Stimulated activated memory B cell treated with anti-CD40 and anti-IgM and Interleukin-4, amounts not matched to agents 10 μg/mL and 1 μg/mL and 100 μg/mL, for 72 hours (primary cell): ENCODE measurements around the gene IRF2BPL.

Source experiments
- ATAC-seq: fragments of 150-1000 bp; cut with Tn5 transposase; 2 replicates; pipeline ENCODE4 v1.10.0; 2021
- H3K27ac Mint-ChIP-seq: one replicate; pipeline ENCODE4 v1.8.0; 2022; ENCODE audit warnings: mild to moderate bottlenecking, mixed read lengths
- H3K27me3 Mint-ChIP-seq: one replicate; pipeline ENCODE4 v1.8.0; 2022; ENCODE audit warnings: mixed read lengths
- H3K36me3 Mint-ChIP-seq: one replicate; pipeline ENCODE4 v1.8.0; 2022; ENCODE audit warnings: mixed read lengths
- H3K4me1 Mint-ChIP-seq: one replicate; pipeline ENCODE4 v1.8.0; 2022; ENCODE audit warnings: mixed read lengths
- H3K4me3 Mint-ChIP-seq: one replicate; pipeline ENCODE4 v1.8.0; 2022; ENCODE audit warnings: mild to moderate bottlenecking, moderate library complexity, mixed read lengths
- H3K9me3 Mint-ChIP-seq: one replicate; pipeline ENCODE4 v1.8.0; 2022; ENCODE audit warnings: mixed read lengths

Gene IRF2BPL

DNA sequence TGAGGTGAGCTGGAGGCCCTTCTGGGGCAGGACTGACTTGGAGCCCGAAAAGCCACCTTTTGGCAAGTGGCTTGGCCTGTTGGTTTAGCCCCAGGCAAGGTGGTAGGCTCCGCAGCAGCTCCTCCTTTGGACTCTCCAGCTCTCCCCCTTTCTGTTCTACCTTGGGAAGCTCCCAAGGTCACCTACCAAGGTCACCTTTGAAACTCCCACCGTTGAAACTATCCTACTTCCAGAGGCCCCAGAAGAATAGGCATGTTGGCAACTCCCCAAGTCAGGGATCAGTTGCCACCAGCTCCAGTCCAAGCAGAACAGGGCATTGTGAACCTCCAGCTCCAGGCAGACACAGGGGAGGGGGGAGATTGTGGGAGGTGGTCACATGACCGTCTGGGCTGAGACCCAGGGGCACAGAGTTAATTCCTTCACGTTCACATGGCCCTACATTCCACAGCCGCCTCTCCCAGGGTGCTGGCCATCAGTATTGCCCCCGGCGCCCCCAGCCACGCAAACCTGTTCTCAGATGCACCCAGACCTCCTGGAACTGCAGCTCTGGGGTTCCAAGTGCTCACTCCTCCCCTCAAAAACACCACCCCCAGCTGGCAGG lies 14.4 kb downstream of the IRF2BPL start:
- H3K27me3 Mint-ChIP-seq = peaks cover 9% of the 10 kb centered on the region
- no peaks in the 10 kb centered on the region for H3K36me3 Mint-ChIP-seq
- H3K9me3 Mint-ChIP-seq = no peaks in the 10 kb centered on the region
- no peak for ATAC-seq
- H3K4me3 Mint-ChIP-seq = no peak overlapping the region
- H3K27ac Mint-ChIP-seq = no peak overlapping the region
- no peaks in the 10 kb centered on the region for H3K4me1 Mint-ChIP-seq

DNA sequence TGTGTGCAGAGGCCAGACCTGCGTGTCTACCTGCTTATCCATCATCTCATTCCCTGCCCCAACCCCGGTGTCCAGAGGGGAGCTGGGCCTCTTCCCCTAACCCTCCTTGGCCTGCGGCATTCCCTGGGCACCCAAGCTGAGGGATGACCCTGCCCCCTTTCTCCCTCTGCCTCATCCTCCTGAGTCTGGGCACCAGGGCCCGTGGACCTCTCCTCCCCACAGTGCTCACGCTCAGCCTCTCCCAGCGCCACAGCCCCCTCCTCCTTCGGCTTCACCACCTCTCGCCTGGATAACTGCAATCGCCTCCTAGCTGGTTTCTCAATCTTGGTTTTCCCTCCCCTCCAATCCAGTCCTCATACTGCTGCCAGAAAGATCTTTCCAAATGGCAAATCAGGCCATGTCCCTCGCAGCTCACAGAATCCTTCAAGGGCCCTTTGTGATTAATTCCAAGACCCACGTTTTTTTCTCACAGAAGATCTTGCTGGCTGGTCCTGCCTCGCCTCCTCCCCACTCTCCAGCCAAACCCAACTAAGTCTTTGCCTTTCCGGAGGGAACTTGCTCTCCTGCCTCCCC lies 16.2 kb downstream of the IRF2BPL start:
- H3K27me3 Mint-ChIP-seq = peaks cover 9% of the 10 kb centered on the region
- no peak overlapping the region for H3K27ac Mint-ChIP-seq
- no peaks in the 10 kb centered on the region for H3K9me3 Mint-ChIP-seq
- ATAC-seq = no peak
- no peaks in the 10 kb centered on the region for H3K4me1 Mint-ChIP-seq
- H3K4me3 Mint-ChIP-seq = no peak overlapping the region
- no peaks in the 10 kb centered on the region for H3K36me3 Mint-ChIP-seq

DNA sequence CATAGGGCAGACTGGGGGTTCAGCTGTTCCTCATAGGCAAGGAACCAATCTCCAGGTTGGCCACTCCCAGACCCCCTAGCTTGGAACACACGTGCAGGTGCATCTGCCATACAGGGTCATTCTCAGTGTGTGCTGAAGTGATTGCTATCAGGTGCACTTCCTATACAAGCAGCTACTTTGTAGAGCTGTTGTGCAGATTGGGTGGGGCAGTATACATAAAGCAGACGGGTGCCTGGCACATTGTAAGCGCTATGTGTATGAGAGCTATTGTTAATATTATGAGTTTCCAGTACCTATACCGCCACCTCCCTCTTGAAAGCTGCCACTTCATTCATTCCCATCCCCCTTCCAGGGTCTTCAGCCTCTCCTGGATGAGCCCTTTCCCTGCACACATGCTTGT lies 17.3 kb downstream of the IRF2BPL start:
- Mint-ChIP-seq H3K4me1 (peaks cover 7% of the 10 kb centered on the region), H3K27ac (no peak overlapping the region), H3K4me3 (no peak overlapping the region), H3K27me3 (peaks cover 9% of the 10 kb centered on the region), H3K9me3 (no peaks in the 10 kb centered on the region), H3K36me3 (no peaks in the 10 kb centered on the region)
- no peak for ATAC-seq

DNA sequence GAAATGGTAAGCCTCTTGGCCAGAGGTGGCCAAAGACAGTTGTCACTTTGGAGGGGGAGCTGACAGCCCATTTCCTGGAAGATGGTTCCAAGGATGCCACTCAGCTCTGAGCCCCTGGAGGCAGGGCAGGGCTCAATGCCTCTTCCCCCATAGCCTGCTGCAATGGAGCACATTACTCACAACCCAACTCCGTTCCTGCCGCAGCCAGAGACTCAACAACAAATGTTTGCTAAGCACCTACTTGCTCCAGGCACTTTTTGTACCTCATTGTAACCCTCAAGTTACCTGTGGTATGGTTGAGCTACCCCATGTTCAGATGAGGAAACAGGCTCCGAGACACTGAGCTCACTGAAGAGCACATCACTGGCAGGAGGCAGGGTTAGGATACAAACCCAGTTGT lies 19.5 kb downstream of the IRF2BPL start:
- peaks cover 16% of the 10 kb centered on the region for H3K4me1 Mint-ChIP-seq
- no peak for ATAC-seq
- no peaks in the 10 kb centered on the region for H3K36me3 Mint-ChIP-seq
- peaks cover 9% of the 10 kb centered on the region for H3K27me3 Mint-ChIP-seq
- H3K4me3 Mint-ChIP-seq = no peak overlapping the region
- H3K27ac Mint-ChIP-seq = no peak overlapping the region
- no peaks in the 10 kb centered on the region for H3K9me3 Mint-ChIP-seq

DNA sequence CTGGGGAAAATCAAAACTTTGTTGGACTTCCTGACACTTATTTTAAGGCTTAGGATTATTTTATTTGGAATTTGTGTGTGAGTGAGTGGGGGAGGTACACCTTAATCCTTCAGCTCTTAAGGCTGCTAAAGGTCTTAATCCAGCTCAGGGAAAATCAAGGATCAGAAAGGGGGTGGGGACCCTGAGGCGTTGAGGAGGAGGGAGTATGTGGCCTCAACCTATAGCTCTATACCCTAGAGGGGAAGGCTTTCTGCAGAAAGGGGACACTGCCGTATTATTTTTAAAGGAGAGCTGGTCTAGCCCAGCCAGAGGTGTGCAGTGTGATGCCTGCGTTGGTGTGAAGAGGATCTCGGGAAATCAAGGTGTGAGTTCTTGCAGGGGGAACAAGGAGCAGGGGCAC lies 20.0 kb downstream of the IRF2BPL start:
- H3K27me3 Mint-ChIP-seq = peaks cover 9% of the 10 kb centered on the region
- H3K27ac Mint-ChIP-seq = no peak overlapping the region
- H3K36me3 Mint-ChIP-seq = no peaks in the 10 kb centered on the region
- no peak overlapping the region for H3K4me3 Mint-ChIP-seq
- H3K4me1 Mint-ChIP-seq = peaks cover 16% of the 10 kb centered on the region
- no peak for ATAC-seq
- H3K9me3 Mint-ChIP-seq = no peaks in the 10 kb centered on the region

DNA sequence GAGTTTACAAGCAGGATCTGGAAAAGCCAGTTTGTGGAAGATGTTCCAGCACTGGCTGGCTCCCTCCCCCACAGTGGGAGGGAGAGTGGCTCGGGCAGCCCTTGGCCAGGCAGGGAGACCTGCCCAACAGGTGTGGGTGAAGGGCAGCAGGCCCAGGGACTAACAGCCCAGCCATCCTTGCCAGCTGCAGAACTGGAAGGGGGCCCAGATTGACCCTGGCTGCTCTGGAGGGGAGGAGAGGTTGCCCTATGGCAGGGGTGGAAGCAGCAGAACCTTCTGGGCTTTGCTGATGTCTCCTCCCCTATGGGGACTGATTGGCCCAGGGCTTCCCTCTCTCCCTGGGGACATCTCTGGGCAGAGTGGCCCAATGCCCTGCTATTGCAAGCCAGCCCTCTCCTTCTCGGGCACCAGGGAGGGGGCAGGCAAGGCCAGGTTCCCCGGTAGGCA lies 20.5 kb downstream of the IRF2BPL start:
- H3K27me3 Mint-ChIP-seq = peaks cover 8% of the 10 kb centered on the region
- no peak overlapping the region for H3K4me3 Mint-ChIP-seq
- no peak for ATAC-seq
- no peaks in the 10 kb centered on the region for H3K9me3 Mint-ChIP-seq
- no peaks in the 10 kb centered on the region for H3K36me3 Mint-ChIP-seq
- H3K27ac Mint-ChIP-seq = no peak overlapping the region
- peaks cover 16% of the 10 kb centered on the region for H3K4me1 Mint-ChIP-seq

DNA sequence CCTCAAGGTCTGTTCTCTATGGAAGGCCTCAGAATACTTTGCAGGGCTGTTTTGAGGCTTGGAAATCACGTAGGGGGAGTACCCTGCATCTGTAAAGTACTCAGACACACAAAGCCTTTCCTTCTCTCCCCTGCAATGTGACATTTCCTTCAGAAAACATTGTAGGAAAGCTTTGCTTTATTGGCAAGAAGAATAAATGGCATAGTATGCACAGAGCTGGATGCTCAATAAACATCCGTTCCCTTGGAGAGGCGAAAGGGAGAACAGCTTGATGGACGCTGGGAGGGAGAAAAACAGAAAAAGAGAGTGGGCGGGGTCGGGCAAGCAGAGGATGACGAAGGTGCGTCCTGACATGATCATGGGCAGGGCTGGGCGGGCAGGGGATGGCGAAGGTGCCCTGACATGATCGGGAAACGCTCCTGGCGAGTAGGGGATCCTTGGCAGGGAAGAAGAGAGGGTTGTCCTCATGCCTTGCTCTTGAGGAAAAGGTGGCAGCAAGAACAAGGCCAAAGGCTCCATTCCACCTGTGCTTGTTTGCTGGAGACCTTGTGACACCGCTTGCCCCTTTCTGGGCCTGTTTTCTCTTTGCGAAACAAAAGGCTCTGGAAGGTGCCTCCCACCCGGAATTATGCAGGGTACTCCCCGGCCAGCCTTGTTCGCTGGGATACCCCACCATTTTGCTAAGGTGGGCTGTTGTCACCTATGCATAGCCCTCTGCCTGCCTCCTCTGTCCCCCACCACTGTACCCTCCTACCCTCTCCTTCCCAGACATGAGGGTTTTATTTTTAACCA lies 21.1 kb downstream of the IRF2BPL start:
- Mint-ChIP-seq H3K27me3 (peaks cover 2% of the 10 kb centered on the region), H3K9me3 (no peaks in the 10 kb centered on the region), H3K36me3 (no peaks in the 10 kb centered on the region), H3K27ac (no peak overlapping the region), H3K4me1 (peaks cover 16% of the 10 kb centered on the region), H3K4me3 (no peak overlapping the region)
- ATAC-seq = no peak

DNA sequence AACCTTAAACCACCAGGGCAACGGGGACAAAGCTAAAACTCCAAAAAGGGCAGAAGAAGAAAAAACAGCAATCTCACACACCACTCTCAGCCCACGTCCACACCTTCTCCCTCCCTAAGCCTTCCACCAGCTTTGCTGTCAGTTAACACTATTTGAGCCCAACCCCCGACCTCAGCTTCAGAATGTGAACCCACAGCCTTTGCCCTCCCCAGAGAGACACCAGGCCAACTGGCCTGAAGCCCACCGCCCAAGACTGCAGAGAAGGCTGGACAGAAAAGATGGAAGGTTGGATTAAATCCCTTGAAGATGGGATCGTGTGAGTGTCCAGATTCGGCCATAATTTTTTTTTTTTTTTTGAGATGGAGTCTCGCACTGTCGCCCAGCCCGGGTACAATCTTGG lies 22.4 kb downstream of the IRF2BPL start:
- Mint-ChIP-seq H3K27me3 (no peaks in the 10 kb centered on the region), H3K9me3 (no peaks in the 10 kb centered on the region), H3K27ac (no peak overlapping the region), H3K36me3 (no peaks in the 10 kb centered on the region), H3K4me3 (no peak overlapping the region), H3K4me1 (peaks cover 18% of the 10 kb centered on the region)
- ATAC-seq = no peak

DNA sequence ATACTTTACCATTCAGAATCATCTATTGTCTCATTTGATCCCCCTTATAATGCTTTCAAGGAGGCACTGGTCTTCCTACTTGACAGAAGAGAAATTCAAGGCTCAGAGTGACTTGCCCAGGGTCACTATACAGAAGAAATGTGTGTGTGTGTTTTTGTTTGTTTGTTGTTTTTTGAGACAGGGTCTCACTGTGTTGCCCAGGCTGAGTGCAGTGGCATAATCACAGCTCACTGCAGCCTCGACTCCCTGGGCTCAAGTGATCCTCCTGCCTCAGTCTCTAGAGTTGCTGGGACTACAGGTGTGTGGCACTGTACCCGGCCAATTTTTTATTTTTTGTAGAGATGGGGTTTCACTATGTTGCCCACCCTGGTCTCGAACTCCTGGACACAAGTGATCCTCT lies 22.9 kb downstream of the IRF2BPL start:
- no peak for ATAC-seq
- Mint-ChIP-seq H3K27ac (no peak overlapping the region), H3K4me3 (no peak overlapping the region), H3K27me3 (no peaks in the 10 kb centered on the region), H3K36me3 (no peaks in the 10 kb centered on the region), H3K9me3 (no peaks in the 10 kb centered on the region), H3K4me1 (peaks cover 24% of the 10 kb centered on the region)

DNA sequence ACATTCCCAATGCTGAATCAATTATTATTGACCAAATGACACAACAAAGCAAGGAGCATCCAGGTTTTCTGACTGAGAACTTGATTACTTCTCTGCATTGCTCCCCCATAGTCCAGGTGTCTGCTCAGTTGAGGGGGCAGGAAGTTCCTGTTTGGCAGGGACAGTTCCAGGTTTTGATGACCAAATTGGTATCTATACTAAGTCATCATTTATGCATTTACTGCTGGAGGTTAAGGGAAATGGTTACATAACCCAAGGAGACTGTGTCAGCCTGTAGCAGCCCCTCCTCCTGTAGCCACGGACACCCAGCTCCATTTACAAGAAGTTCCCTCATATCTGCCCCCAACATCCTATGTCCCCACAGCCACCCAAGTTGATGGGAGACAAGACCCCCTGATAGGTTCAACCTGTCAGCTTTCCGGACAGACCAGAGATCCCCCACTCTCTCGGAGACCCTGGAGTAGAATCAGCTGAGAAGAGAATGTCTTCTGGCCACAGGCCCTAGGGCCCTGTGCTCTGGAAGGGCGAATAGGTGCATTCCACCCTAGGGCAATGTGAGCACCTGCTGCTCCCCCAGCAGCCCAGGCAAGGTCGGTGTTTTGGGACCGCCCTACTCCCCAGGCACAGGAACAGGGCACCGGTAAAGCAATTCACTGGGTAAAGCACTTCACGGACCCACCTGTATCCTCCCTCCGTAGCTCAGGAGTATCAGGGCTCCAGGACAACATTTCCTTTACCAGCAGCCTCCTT lies 23.6 kb downstream of the IRF2BPL start:
- H3K4me1 Mint-ChIP-seq = peaks cover 28% of the 10 kb centered on the region
- H3K27me3 Mint-ChIP-seq = no peaks in the 10 kb centered on the region
- no peak overlapping the region for H3K4me3 Mint-ChIP-seq
- no peak overlapping the region for H3K27ac Mint-ChIP-seq
- ATAC-seq = no peak
- no peaks in the 10 kb centered on the region for H3K36me3 Mint-ChIP-seq
- H3K9me3 Mint-ChIP-seq = no peaks in the 10 kb centered on the region

DNA sequence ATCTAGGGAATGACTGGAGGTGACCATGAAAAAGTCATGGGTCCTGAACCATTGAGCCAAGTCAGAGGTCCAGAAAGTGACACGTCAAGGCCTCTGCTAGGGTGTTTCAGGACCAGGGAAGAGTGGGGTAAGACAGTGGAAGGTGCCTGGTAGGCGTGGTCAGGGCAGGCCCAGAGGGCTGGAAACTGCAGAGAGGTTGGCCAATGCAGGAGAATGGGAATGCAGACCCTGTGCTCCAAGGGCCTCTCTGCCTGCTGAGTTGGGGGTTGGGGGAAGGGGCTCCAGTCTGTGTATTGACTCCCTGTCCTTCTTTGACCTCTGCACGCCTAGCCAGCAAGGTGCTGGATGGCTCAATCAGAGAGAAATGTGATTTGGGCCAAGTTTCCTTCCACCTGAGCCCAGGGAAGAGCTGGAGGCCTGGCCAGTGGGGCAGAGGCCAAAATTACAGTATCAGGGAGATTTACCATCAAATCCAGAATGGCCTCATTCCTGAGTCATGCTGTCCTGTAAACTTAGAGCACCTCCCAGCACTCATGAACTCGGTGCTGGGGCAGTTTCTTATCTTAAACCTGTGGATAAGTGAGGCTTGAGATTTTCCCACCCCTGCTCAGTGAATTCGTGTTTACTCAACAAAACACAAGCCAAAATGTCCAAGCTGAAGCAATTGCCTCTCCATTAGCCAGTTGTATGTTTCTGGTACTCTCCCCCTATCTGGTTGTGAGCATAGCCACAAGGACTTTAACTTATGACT lies 24.4 kb downstream of the IRF2BPL start:
- peaks cover 28% of the 10 kb centered on the region for H3K4me1 Mint-ChIP-seq
- H3K4me3 Mint-ChIP-seq = no peak overlapping the region
- H3K27ac Mint-ChIP-seq = no peak overlapping the region
- ATAC-seq = no peak
- no peaks in the 10 kb centered on the region for H3K9me3 Mint-ChIP-seq
- H3K36me3 Mint-ChIP-seq = no peaks in the 10 kb centered on the region
- no peaks in the 10 kb centered on the region for H3K27me3 Mint-ChIP-seq

DNA sequence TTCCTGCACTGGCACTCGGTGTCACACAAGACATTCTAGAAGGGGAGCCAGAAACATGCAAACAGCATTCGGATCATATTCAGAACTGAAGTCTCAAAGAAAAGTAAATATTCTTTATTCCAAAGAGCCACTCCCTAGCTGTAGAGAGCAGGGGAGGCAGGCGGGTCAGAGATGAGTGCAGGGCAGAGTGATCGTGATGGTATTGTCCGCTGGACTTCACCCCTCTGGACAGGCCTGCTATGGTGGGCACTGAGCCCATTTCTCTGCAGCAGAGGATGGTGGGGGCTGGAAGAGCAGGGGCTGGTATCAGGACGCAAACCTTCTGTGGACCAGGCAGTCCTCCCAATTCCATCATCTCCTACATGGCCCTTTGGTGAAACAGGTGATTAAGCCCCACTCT lies 25.6 kb downstream of the IRF2BPL start:
- H3K27me3 Mint-ChIP-seq = no peaks in the 10 kb centered on the region
- no peaks in the 10 kb centered on the region for H3K9me3 Mint-ChIP-seq
- ATAC-seq = no peak

DNA sequence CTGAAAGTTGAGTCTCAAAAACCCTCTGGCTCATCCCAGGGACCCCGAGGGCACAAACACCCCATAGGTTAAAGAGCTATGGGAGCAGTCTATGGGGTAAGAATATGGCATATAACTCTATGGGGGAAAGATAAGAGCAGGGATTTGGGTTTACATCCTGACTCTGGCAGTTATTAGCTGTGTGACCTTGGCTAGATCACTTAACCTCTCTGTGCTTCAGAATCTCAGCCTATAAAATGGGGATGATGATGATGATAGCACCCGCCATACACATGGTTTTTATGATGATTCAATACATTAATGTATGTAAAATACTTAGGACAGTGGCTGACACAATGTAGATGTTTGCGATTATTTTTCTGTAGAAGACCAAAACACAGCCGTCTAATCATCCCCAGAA lies 26.2 kb downstream of the IRF2BPL start:
- ATAC-seq = no peak
- no peaks in the 10 kb centered on the region for H3K36me3 Mint-ChIP-seq
- H3K27me3 Mint-ChIP-seq = no peaks in the 10 kb centered on the region
- no peaks in the 10 kb centered on the region for H3K9me3 Mint-ChIP-seq
- no peak overlapping the region for H3K27ac Mint-ChIP-seq
- no peak overlapping the region for H3K4me3 Mint-ChIP-seq
- H3K4me1 Mint-ChIP-seq = peaks cover 42% of the 10 kb centered on the region

More for the DNA sequence above, 25.6 kb downstream of the IRF2BPL start:
- Mint-ChIP-seq H3K4me1 (peaks cover 37% of the 10 kb centered on the region), H3K36me3 (no peaks in the 10 kb centered on the region), H3K4me3 (no peak overlapping the region), H3K27ac (no peak overlapping the region)

DNA sequence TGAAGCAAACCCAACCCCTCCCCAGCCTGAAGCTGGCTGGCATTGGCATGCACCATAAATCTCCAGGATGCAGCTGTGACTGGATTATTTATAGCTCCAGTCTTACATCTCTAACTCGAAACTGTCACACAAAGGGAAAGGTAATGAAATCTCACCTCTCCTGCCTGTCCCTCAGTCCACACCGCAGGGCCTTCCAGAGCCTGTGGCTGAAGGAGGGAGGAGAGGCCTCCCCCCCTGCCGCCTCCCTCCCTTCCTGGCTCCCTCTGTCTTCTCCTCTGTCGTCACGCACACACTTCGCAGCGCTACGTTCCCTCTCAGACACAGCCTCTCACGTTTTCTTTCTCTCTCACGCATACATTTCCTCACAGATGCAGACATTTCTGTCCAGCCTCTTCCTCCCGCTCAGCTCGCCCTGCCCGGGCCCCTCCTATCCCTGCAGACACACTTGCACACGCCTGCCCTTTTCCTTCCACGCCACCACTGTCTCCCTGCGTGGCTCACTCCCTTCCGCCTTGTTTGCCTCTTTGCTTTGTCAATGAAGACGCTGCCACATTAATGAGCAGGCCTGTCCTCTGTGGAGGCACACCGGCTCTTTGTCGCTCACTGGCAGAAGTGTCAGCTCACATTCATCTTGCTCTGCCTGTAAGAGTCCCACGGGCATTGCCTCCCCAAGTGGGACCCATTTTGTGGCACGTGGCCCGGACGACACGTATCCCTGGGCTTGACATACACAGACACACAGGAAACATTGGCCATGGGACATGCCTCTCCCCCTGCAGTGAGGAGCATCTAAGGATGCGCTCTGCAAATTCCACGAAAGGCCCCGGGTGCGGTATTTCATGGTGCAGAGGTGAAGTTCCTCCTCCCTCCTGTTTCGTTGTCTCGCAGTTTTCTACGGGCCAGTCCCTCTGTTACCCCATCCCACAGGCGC lies 27.9 kb downstream of the IRF2BPL start:
- no peaks in the 10 kb centered on the region for H3K36me3 Mint-ChIP-seq
- ATAC-seq = peak; percentile 58
- peak overlapping the region; percentile 51 for H3K4me3 Mint-ChIP-seq
- H3K4me1 Mint-ChIP-seq = peaks cover 32% of the 10 kb centered on the region
- H3K27me3 Mint-ChIP-seq = no peaks in the 10 kb centered on the region
- H3K9me3 Mint-ChIP-seq = no peaks in the 10 kb centered on the region
- peak overlapping the region; percentile 63 for H3K27ac Mint-ChIP-seq
